ENCODE results near the gene TMCO6.
"Not testable (repeated sequence)": the region's sequence is repeated elsewhere in the genome, so short reads cannot be mapped to it uniquely, and the experiment has no call there.

TMCO6 gene

GRCh38 chr5:140630292-140631035, 8.8 kb upstream of the TMCO6 start:
- no peak for DNase-seq (ENCODE audit: low spot score)

GRCh38 chr5:140631036-140631417, 8.2 kb upstream of the TMCO6 start:
- DNase-seq (ENCODE audit: low spot score), result no peak

GRCh38 chr5:140631831-140632365, 7.4 kb upstream of the TMCO6 start:
- DNase-seq (ENCODE audit: low spot score), result no peak

GRCh38 chr5:140632366-140633020, 6.8 kb upstream of the TMCO6 start:
- peak; percentile 41 for DNase-seq (ENCODE audit: low spot score)

- DNase-seq (ENCODE audit: low spot score), result peak; percentile 32
Observed at GRCh38 chr5:140633021-140633471, 6.2 kb upstream of the TMCO6 start, which contains the start of gene CD14. Gene CD14, minus strand, starts transcription at chr5:140633175. Its CDS starts 104 bp downstream, at chr5:140633071.

- no peak for DNase-seq (ENCODE audit: low spot score)
Observed at GRCh38 chr5:140633501-140633900, 5.8 kb upstream of the TMCO6 start.

GRCh38 chr5:140634103-140634502, 5.1 kb upstream of the TMCO6 start:
- DNase-seq (ENCODE audit: low spot score), result no peak

GRCh38 chr5:140635291-140636257, 3.7 kb upstream of the TMCO6 start:
- no peak for DNase-seq (ENCODE audit: low spot score)

- no peak for DNase-seq (ENCODE audit: low spot score)
Observed at GRCh38 chr5:140637371-140638100, 1.7 kb upstream of the TMCO6 start.

- not testable (repeated sequence) for DNase-seq (ENCODE audit: low spot score)
Observed at GRCh38 chr5:140638898-140639147, 428 bp upstream of the TMCO6 start.

- no peak for DNase-seq (ENCODE audit: low spot score)
Observed at GRCh38 chr5:140641716-140642115, 2.5 kb downstream of the TMCO6 start.

- DNase-seq (ENCODE audit: low spot score), result peak; percentile 41
Observed at GRCh38 chr5:140642718-140643117, 3.5 kb downstream of the TMCO6 start.

- peak; percentile 27 for DNase-seq (ENCODE audit: low spot score)
Observed at GRCh38 chr5:140647042-140647419, 7.8 kb downstream of the TMCO6 start.

GRCh38 chr5:140658870-140659269, 19.6 kb downstream of the TMCO6 start:
- no peak for DNase-seq (ENCODE audit: low spot score)

- DNase-seq (ENCODE audit: low spot score), result not testable (repeated sequence)
Observed at GRCh38 chr5:140660371-140660770, 21.1 kb downstream of the TMCO6 start.

GRCh38 chr5:140664030-140664358, 24.7 kb downstream of the TMCO6 start:
- no peak for DNase-seq (ENCODE audit: low spot score)

- peak; percentile 93 for DNase-seq (ENCODE audit: low spot score)
Observed at GRCh38 chr5:140664359-140665119, 25.3 kb downstream of the TMCO6 start, which contains the start of gene WDR55. Gene WDR55, plus strand, starts transcription at chr5:140664904. Its CDS starts 9 bp downstream, at chr5:140664913.

- not testable (repeated sequence) for DNase-seq (ENCODE audit: low spot score)
Observed at GRCh38 chr5:140671035-140671434, 31.8 kb downstream of the TMCO6 start.

GRCh38 chr5:140671472-140672125, 32.3 kb downstream of the TMCO6 start:
- no peak for DNase-seq (ENCODE audit: low spot score)

GRCh38 chr5:140672455-140673186, 33.4 kb downstream of the TMCO6 start:
- DNase-seq (ENCODE audit: low spot score), result peak; percentile 41
